ENCODE data around the gene CISH. TPM values are rescaled to one million over a fixed set of nuclear protein-coding genes. Genes with fewer than 3 reads are reported as not detected.

CISH gene
- total RNA-seq, 1 donor = 1.4 TPM

DNA sequence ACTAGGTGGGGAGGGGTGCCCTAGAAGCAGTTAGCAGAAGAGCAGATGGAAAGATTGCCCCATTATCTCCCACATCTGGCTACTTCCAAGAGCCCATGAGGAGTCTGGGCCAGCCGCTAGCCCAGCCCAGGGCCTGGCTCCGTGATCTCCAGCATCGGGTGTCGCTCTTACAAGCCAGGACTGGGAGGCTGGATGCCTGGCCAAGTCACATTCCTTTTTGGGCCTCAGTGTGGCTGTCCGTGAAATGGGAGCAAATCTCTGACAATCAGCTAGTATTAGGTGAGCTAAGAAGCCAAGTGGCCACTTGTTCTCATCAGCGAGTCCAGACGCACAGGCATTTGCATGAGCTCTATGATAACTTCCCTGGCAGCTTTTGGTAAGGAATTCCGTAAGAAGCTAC is 39.9 kb upstream of the CISH start:
- TF ChIP-seq, protein P1, sequence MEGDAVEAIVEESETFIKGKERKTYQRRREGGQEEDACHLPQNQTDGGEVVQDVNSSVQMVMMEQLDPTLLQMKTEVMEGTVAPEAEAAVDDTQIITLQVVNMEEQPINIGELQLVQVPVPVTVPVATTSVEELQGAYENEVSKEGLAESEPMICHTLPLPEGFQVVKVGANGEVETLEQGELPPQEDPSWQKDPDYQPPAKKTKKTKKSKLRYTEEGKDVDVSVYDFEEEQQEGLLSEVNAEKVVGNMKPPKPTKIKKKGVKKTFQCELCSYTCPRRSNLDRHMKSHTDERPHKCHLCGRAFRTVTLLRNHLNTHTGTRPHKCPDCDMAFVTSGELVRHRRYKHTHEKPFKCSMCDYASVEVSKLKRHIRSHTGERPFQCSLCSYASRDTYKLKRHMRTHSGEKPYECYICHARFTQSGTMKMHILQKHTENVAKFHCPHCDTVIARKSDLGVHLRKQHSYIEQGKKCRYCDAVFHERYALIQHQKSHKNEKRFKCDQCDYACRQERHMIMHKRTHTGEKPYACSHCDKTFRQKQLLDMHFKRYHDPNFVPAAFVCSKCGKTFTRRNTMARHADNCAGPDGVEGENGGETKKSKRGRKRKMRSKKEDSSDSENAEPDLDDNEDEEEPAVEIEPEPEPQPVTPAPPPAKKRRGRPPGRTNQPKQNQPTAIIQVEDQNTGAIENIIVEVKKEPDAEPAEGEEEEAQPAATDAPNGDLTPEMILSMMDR (IDR thresholded peaks at IDR 0.05; ENCODE audit: insufficient read depth, low read length) = no peak
- no peak for DNase-seq (ENCODE audit: low read depth)
- H3K4me3 ChIP-seq (ENCODE audit: low read depth, low read length) = no peak overlapping the region

DNA sequence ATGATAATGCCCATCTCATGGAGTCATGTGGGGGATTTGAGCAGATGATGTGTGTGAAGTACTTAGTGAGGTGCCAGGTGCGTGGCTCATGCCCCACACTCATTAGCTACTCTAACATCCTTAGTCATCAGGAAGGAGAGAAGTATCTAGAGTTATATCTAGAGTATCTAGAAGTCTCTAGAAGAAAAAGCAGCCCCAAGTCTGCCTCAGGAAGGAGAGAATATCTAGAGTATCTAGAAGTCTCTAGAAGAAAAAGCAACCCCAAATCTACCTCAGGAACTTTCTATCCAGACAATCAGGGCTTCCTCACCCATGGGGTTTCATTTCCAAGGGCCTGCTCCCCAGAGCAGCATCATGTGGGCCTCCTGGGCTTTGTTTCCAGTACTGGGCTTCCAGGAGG is 38.4 kb upstream of the CISH start:
- TF ChIP-seq, protein P1 (IDR thresholded peaks at IDR 0.05; ENCODE audit: insufficient read depth, low read length) = no peak
- H3K4me3 ChIP-seq (ENCODE audit: low read depth, low read length) = no peak overlapping the region
- DNase-seq (ENCODE audit: low read depth) = no peak

DNA sequence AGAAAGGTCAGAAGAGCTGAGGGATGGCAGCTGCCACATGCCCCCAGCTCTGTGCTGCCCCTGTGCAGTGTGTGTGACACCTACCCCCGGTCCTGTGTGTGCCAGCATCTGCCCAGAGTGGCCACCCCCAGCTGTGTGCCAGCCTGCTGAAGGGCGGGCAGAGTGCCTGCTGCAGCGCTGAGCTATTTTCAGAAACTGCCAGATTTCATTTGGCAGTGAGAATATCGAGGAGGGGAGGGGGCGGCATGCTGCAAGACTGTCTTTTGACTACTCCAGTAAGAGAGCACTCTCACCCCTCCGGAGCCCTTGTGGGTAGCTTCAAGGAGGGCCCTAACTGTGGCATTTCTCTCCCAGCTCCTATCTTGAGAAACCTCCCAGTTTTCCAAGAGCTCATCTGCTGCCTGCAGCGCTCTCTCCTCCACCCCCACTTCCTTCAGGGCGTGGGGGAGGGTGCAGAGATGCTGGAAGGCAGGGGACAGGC is 37.9 kb upstream of the CISH start:
- TF ChIP-seq, protein P1 (IDR thresholded peaks at IDR 0.05; ENCODE audit: insufficient read depth, low read length) = no peak
- H3K4me3 ChIP-seq (ENCODE audit: low read depth, low read length) = no peak overlapping the region
- DNase-seq (ENCODE audit: low read depth) = no peak

GRCh38 chr3:50648944-50649343 is 37.4 kb upstream of the CISH start:
- no peak for DNase-seq (ENCODE audit: low read depth)
- TF ChIP-seq, protein P1 (IDR thresholded peaks at IDR 0.05; ENCODE audit: insufficient read depth, low read length) = no peak
- no peak overlapping the region for H3K4me3 ChIP-seq (ENCODE audit: low read depth, low read length)

DNA sequence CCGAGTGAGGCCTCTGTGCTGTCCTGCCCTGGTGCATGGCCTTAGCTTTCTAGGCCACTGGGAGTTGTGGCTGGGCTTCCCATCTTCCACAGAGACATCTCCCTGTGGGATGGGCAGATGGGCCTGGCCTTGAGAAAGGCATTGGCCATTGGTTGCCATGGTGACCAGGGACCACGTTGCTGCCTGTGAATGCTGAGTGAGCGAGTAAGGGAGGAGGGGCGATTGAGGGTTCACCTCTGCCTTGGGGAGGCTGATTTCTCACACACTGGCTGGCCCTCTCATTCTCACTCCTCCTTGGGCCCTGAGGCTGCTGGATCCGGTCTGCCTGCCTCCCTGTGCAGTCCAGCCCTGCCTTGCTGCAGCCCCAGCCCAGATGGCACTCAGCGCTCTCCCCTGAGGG is 36.7 kb upstream of the CISH start:
- no peak overlapping the region for H3K4me3 ChIP-seq (ENCODE audit: low read depth, low read length)
- TF ChIP-seq, protein P1 (IDR thresholded peaks at IDR 0.05; ENCODE audit: insufficient read depth, low read length) = no peak
- no peak for DNase-seq (ENCODE audit: low read depth)

DNA sequence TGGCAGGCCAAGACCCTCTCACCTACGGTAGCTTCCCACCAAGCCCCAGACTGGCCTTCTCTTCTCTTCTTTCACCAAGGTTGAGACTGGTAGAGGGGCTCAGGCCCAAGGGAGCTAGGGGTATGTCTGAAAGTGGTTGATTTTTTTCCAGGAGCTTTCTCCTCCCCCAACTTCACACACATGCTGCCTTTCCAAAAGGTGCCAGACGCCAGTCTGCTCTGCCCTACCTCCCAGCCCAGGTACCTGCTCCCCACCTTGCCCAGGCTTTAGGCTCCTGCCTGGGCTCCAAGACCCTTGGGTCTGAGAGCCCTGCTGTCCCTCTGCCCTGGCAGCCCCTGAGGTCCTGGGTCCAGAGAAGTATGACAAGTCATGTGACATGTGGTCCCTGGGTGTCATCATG is 33.8 kb upstream of the CISH start:
- DNase-seq (ENCODE audit: low read depth) = no peak
- TF ChIP-seq, protein P1 (IDR thresholded peaks at IDR 0.05; ENCODE audit: insufficient read depth, low read length) = no peak
- no peak overlapping the region for H3K4me3 ChIP-seq (ENCODE audit: low read depth, low read length)

DNA sequence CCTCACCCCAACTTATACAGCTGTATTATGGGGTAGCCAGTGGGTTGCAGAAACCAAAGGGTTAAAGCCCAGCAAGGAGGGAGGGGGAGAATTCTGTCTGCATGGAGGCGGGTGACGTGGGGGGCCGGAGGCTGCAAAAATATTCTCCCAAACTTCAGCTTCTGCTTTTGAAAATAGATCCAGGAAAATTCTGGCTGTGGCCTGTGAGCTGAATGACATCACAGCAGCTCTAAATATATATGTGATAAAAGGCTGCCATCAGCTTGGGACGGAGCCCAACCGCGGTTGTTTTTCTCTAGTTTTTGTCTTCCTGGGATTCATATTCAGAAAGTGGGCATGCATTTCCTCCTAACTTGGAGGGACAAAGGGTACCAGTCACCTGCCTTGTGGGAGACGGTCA is 33.0 kb upstream of the CISH start:
- DNase-seq (ENCODE audit: low read depth) = peak; percentile 35
- H3K4me3 ChIP-seq (ENCODE audit: low read depth, low read length) = no peak overlapping the region
- TF ChIP-seq, protein P1 (IDR thresholded peaks at IDR 0.05; ENCODE audit: insufficient read depth, low read length) = no peak
